22Rv1 (cell line): ENCODE results near the gene ZBTB42.

Source experiments
- H3K27ac ChIP-seq: fragments of 450-650 bp; 2 replicates; pipeline ENCODE4 v1.5.1; 2017
- CTCF ChIP-seq: fragments of 450-650 bp; IDR thresholded peaks from 2 replicates; pipeline ENCODE4 v1.5.1; 2017; ENCODE audit warnings: mild to moderate bottlenecking
- ZFX ChIP-seq: fragments of 450-650 bp; IDR thresholded peaks from 2 replicates; pipeline ENCODE4 v1.6.1; 2017; ENCODE audit warnings: antibody characterized with exemption, borderline replicate concordance

Gene ZBTB42

DNA sequence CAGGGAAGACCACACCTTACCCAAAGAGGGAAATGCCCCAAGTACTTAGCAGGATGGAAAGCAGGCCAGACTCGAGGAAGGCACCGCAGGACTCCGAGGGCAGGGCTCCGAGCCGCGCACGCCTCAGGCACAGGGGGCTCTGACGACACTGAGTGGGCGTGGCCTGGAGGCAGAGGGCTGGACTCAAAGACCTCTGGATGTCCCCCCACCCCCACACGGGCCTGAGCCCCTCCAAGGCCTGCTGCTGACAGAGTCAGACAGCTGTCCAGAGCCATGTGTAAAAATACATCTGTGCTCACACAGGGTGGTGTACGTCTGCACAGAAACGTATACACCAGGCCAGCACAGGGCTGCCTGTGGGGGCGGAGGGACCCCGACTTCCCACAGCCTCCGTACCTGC, 6.8 kb upstream of the ZBTB42 start:
- TF ChIP-seq CTCF = no peak
- no peak for TF ChIP-seq ZFX
- peak overlapping the region; percentile 98 for H3K27ac ChIP-seq

GRCh38 chr14:104794631-104794992, 6.3 kb upstream of the ZBTB42 start:
- peak overlapping the region; percentile 98 for H3K27ac ChIP-seq

DNA sequence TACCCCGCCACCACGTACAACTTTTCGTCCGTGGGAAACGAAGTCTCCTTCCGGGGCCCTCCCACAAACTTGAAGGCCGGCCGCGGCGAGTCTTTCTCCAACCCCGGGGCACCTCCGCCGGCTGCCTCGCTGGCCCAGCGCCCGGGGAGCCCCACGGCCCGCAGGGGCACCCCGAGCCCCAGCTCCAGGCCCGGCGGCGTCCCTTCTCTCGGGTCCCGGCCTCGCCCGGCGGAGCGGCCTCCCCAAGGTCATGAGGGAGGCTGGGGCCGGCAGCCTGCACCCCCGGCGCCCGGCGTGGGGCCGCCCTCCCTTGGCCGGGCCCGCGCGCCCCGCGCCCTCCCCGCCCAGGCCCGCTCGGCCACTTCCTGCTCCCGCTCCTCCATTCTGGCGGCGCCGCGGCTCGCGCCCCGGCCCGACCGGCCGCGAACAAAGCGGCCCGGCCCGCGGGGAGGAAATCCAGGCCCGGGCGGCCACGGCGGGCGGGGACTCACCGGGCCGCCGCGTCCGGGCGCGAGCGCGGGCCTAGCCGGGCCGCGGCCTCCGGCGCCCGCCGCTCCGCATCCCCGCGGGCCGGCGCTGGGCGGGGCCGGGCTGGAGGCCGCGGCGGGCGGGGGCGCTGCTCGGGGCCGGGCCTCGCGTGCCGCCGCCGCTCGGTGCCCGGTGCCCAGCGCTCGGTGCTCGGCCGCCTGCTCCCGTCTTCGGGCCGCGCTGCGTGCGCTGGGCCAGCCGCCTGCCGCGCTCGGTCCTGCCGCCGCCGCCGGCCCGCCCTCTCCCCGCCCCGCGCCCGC, 5.7 kb upstream of the ZBTB42 start, which contains the start of gene AKT1:
Gene AKT1 (minus strand): TSS at position 756 of the 788 bp plus-strand sequence. CDS start 3,105 bp downstream, outside the sequence.
- H3K27ac ChIP-seq = peak within 1 kb of the TSS; percentile 98
- TF ChIP-seq CTCF (no peak), ZFX (no peak)

More at GRCh38 chr14:104794631-104794992, 6.3 kb upstream of the ZBTB42 start:
- TF ChIP-seq ZFX (no peak), CTCF (no peak)

DNA sequence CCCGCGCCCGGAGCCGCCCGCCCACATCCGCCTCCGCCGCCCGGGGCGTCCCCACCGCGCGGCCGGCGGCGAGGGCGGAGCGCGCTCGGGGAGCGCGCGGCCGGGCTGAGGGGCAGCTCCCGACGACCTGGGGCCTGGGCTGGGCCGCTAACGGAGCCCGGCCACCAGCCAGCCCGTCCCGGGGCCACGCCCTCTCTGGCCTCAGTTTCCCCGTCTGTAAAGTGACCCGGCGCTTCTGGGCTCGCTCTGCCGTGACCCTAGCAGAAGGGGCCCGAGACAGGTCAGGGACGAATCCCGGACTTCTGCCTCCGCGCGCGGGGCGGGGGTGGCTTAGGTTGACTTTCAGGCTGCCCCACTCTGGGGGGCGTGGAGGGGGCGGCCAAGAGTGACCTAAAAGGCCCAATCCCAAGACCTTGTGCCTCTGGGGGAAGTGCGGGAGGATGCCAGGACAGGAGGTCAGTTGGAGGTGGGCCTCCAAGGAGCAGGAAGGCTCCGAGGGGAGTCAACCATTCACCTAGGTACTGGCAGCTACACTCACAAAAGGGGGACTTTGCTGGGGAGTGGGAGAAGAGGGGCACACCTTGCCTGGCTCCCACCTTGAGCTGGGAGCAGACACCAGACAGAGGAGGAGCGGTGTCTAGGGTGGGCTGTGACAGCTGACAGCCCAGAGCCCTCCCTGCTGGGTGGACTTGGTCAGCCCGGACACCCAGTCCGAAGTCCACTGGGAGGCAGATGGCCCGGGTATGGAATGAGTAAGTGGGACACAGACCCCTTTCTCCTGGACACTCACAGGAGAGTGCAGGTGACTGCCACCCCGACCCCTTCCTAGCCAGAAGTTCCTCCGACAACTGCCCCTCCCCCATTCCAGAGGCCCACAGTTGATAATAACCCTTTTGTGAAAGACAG, 4.9 kb upstream of the ZBTB42 start:
- no peak for TF ChIP-seq ZFX
- no peak for TF ChIP-seq CTCF
- peak overlapping the region; percentile 98 for H3K27ac ChIP-seq

DNA sequence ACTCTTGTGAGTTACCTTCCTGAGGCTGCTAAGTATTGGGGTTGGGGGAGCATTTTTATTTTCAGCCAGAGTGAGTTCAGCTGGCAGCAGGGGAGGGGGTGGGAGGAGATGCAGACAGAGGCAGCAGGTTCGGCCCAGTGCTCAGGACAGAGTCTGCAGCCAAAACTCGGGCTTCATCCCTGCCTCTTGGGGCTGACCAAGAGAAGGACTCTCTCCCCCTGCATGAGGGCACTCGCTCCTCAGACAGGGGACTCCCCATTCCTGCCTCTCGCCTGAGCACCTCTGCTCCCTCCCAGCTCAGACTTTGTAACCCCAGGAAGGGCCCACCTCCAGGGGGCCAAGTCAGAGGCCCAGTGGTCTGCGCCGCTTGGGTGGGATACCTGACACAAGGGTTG, 4.2 kb upstream of the ZBTB42 start:
- peak overlapping the region; percentile 98 for H3K27ac ChIP-seq
- TF ChIP-seq CTCF = no peak
- TF ChIP-seq ZFX = no peak

DNA sequence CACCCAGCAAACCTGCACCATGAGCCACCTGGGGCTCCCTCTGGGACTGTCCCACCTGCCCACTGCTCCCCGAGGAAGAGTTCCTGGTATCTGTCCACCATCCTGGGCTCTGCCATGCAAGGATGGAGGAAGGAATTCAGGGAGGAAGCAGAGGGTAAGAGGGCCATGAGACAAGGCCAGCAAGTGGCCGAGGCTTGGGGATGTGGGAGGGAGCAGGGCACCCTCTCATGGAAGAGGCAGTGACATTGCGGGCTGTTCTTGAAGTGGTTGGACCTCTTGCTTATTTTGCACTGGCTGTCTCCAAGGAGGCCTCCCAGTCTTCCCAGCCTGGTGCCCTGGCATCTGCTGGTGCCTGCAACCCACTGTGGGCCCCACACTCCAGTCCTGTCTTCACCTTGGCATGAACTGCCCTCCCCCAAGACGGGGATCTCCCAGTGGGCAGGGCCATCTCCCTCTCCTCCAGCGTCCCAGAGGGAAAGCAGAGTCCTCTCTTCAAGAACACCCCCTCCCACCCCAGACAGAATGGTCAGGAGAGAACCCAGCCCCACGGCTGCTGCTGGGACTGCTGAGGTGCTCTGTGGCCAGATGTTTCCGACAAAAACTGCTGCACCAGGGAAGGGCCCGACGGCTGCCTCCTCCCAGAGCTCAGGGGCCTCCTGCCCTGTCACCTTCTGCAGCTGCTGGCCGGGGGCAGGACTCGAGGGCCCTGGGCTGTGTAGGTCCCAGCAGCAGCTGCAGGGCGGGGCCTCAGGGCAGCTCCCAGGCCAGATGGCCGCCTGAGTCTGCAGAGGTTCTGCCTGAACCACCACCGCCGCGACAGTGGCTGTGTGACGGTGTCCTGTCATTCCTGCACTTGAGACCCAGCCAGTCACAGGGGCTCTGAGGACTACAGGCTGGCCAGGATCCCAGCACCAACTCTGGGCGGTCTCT, 3.5 kb upstream of the ZBTB42 start:
- TF ChIP-seq CTCF = no peak
- no peak for TF ChIP-seq ZFX
- peak overlapping the region; percentile 98 for H3K27ac ChIP-seq
